Activated T-cell treated with anti-CD3 and anti-CD28 coated beads for 4 hours (primary cell): Measurements from ENCODE around the gene UVRAG.
"Not testable (repeated sequence)": the region's sequence is repeated elsewhere in the genome, so short reads cannot be mapped to it uniquely, and the experiment has no call there.

ENCODE experiments used
- DNase-seq: peaks from one replicate; pipeline ENCODE4 v3.0.0-alpha.2; 2020

UVRAG gene

DNA sequence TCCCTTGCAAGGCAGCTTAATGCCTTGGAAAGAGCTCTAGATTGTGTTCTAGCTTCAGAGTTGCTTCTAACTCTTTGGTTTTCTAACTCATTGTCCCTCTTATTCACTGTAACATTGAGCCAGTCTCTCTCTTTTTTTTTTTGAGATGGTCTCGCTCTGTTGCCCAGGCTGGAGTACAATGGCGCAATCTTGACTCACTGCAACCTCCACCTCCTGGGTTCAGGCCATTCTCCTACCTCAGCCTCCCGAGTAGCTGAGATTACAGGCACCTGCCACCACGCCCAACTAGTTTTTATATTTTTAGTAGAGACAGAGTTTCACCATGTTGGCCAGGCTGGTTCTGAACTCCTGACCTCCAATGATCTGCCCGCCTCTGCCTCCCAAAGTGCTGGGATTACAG, 266.1 kb downstream of the UVRAG start:
- not testable (repeated sequence) for DNase-seq

DNA sequence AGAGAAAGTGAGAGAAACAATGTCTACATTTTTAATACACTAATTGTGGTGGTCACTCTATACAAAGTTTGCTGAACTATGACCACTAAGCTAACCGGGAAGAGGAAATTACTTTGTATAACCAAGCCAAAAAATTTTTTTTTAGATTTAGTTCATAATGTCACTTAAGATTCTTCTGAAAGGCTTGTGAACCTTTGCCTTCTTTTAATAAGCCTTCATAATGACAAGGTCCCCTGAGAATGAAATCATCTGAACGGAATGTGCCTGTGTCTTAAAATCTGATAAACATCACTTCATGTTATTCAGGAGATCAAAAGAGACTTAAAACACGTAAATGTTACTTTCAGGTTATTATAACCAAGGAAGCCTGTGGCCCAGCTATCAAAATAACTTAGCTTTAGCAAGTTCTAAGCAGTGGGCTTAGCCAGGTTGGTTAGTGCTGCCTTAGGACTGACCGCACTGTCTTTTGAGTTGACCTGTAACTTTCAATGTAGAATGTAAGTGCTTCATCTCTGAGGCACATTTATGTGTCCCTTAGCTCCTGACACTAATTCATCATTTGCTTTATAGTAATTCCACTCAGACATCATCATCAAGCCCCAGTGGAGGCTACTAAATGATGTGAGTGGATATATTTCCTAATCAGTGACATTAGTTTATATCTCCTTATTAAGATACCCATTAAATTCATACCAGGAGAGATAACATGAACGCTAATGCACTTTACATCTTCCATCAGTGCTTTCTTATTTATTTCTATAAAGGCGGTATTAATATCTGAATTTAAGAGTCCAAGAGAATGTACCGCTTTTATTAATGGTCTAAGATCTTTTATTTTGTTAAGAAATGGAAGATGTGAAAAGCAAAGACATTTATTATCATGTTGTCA, 268.8 kb downstream of the UVRAG start:
- DNase-seq: no peak

DNA sequence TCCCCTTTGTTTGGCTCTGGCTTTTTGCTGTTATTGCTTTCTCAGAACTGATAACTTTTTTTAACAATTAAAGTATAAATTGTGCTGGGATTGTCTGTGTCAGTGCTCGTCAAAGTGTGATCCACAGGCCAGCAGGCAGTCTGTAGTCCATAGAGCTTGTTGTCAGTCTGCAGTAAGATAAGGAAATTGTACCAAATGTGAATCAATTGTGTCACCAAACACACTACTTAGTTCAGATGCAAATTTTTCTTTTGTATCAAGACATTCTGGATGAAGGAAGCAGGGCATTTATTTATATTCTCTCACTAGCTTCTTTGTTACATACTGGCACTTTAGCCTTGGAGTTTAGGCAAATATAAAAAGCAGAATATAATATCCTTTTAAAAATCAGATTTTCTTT, 270.3 kb downstream of the UVRAG start:
- no peak for DNase-seq

DNA sequence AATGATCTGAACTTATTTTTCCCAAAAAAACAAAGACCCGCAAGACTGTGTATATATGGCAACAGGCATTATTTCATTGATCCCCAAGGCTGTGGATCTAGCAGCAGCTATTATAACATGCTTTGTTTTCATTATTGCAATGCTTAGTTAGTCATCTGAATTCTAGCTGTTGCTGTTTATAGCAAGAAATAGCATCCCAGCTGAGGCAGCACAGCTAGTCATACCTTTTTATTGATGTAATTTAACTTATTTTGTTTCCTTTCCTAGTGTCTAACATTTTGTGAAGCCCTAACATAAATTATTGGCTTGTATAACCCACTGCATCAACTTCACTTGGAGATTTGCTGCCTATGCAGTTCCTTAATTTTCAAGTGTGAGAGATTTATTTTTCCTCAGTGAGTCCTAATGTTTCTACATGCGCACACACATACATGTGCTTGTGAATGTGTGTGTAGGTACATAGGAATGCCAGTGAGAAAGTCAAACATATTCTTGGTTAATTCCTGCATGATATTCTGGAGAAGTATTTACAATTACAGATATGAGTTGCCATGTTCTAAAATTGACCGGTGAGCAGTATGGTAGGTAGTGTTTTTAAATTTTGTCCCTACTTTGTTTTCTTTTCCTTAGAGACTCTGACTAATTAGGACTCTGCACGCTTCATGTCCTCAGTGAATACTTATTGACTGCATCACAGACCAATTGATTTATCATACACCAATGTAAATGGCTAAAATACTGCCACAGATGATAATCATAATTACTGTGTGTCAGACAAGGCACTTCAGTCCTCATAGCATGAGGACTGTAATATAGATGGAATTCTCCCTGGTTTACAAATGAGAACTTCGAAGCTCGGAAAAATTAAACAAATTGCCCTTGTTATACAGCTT, 272.0 kb downstream of the UVRAG start:
- no peak for DNase-seq

DNA sequence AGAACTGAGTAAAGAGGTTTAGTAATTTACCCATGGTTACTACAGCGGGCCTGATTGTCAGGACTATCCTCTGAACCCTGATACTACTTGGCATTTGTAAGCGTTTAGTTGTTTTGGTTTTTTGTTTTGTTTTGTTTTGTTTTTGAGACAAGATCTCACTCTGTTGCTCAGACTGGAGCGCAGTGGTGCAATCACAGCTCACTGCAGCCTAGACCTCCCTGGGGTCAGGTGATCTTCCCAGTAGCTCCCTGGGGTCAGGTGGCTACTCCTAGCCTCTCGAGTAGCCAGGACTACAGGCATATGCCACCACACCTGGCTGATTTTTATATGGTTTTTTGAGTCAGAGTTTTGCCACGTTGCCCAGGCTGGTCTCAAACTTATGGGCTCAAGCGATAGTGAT, 272.7 kb downstream of the UVRAG start:
- DNase-seq: no peak

DNA sequence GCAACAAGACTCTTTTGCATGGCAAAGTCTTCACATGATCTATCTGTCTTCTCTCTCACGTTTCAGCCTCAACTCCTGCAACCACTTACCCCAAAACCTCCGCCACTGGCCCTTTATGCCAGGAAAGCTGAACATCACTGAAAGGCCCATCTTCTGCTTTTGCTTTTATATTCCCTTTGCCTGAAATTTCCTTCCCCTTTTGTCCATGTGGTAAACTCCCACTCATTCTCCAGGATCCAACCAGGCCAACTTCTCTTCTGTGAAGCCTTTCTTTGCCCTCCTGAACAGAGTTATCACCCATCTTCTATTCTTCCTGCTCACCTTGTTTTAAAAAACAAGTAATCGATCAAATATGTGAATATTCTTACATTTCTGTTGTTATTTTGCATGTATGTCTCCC, 273.5 kb downstream of the UVRAG start:
- no peak for DNase-seq

DNA sequence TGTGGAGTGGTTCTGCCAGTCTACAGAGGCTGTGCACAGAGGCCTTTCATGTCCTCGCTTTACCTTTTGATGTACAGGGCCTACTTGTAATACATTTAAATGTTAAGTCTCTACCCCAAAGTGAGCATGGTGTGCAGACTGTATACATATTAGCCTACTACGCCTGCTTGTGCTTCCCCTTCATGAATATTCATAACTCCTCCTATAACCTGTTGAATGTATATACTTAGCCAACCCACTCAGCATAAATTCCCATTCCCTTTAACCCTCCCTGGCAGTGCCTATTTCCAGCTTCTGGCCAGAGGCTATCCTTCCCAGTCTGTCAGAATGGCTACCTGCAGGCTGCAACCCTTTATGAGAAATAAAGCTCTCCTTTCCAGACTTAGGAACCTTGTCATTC, 275.2 kb downstream of the UVRAG start:
- no peak for DNase-seq

DNA sequence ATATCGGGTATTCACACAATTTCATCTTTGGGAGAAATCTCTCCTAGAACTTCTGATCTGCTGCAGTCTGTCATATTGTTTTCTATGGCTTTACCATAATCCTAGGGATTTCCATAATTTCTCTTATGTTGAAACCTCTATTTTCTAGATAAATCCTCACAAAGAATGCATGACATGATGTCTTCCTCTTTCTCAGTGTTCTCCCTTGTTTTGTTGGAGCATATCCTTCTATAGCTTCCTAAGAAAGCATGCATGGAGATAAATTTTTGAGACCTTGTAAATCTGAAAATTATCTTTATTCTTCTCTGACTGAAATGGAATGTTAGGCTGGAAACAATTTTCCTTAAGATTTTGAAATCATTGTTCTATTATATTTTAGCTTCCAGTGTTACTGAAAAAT, 275.8 kb downstream of the UVRAG start:
- no peak for DNase-seq

DNA sequence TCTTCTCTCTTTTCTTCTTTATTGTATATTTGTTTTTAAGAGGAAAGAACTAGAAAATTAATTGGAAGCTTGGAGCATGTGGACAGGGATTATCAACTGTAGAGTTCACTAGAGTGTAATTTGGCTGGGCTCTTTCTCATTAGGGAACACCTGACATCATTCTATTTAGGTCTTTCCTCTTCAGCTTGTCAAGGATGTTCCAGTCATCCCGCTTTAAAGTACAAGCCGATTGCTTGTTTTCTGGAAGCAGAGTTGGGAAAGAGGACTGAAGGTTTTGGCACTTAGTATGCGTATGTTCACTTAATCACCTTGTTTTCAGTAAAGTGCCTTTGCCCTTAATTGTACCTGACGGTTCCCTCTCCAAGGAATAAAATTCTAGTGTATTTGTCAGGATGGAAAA, 279.7 kb downstream of the UVRAG start:
- DNase-seq: no peak

DNA sequence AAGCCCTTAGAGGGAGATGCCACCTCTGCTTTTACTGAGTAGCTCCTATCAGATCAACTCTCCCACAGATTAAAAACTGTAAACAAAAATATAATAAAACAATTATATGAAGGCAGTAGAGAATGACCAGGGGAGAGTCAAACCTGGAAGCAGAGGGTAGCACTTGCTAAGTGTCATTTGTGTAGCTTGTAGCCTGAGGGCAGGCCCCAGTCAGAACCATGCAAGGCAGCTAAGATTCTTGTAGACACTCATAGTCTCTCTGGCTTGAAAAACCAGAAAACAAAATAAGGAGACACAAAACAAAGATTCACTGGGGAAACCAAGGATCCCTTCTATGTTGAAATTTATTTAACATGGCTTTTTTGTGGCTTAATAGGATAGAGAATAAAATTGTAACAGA, 280.9 kb downstream of the UVRAG start:
- DNase-seq: no peak

DNA sequence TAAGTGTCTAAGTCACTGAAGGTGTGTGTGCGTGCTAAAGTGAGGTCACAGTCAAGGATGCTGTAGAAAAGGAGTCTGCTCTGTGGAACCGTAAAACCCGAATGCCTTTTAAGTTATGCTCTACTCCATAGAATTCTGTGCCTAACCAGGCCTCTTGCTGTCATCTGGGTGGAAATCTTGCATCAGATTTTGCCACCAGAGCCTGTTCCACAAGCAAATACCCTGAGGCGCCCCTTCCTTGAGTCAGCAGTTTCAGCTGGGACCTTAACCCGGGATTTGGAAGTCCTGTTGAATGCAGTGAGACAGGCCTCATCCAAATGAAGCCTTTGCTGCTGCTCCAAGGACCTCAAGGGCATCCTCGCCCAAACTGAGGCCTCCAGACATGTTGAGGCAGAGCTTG, 281.5 kb downstream of the UVRAG start:
- DNase-seq: no peak

DNA sequence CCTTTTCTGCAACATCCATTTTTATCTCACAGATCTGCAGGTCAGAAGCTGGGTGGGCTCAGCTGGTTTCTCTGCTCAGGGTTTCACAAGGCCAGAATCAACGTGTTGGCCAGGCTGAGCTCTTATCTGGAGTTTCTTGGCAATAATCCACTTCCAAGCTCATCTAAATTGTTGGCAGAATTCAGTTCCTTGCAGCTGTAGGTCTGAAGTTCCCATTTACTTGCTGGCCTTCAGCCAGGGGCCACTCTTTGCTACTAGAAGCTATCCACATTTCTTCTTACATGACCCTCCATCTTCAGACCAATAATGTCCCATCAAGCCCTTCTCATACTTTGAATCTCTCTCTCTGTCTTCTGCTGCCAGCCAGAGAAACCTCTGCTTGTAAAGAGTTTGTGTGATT, 287.8 kb downstream of the UVRAG start:
- no peak for DNase-seq

DNA sequence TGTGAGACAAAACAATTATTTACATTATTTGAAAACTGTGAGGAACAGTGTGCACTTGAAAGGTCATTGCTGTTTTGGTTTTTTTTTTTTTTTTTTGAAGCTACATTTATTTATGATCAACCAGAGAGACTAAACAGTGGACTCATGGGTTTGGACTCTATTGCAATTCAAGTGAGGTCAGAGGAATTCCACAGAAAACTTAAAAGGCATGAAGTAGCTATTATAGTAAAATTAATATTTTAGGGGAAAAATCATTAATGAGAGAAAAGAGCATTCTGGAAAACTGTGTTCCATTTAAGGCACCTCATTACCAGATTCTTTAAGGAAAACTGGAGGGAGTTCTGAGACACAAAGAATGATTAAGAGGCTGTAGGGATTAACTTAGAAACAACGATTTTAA, 288.4 kb downstream of the UVRAG start:
- DNase-seq: no peak

DNA sequence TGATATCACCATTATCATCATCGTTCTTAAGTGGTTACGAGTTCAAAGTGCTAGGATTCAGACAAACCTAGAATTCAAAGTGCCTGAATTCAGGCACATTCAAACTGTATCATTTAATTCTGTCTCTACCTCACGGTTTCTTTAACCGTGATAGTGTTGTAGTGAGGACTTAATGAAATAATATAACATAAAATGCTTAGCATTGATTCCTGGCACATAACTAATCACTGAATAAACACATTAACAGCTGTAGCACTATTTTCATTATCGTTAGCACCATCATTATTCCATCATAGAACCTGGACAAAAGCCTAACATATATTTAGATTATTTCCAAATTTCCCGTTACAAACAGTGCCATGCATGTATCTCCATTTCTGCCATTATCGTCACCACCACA, 289.3 kb downstream of the UVRAG start:
- no peak for DNase-seq

DNA sequence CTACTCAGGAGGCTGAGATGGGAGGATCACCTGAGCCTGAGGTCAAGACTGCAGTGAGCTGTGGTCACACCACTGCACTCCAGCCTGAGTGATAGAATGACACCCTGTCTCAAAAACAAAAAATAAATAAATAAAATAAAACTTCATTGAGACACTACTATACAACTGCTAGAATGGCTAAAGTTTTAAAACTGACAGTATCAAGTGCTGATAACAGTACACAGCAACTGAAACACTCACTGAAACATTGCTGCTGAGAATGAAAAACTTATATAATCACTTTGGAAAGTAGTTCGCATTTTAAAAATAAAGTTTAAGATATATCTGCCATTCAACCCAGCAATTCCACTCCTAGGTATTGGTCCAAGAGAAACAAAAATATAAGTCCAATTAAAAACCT, 290.6 kb downstream of the UVRAG start:
- no peak for DNase-seq

DNA sequence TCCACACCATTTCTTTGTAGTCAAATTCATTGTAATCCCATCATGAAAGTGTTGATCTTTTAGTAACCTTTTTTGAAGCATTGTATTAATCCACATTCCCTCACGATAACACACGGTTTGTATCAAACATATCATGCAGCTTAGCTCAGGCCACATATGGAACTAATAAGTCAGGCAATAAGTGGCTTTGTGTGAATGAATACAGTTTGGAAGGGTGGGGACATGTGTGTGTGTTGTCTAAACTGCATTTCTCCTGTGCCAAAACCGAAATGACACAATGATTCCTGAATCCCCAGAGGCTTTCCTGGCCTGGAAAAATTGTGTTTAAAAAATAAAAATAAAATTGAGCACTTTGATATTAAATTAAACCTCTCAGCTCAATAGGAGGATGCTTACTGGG, 293.0 kb downstream of the UVRAG start:
- DNase-seq: no peak

DNA sequence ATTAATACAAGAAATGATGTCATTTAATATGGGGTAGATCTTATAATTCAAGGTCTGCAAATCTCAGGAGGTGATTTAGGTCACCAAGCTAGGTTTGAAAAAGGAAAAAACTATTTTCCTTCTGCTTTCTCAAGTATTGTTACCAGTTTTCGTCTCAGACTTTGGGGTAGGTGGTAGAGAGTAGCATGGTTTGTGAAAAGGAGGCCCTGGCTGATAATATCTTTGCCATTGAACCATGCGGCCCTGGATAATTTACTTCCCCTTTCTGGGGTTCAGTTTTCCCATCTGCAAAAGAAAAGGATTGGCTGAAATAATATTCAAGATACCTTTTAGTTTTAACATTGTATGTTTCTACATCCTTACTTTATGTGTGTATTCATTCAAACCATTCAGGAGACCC, 299.2 kb downstream of the UVRAG start:
- DNase-seq: no peak

DNA sequence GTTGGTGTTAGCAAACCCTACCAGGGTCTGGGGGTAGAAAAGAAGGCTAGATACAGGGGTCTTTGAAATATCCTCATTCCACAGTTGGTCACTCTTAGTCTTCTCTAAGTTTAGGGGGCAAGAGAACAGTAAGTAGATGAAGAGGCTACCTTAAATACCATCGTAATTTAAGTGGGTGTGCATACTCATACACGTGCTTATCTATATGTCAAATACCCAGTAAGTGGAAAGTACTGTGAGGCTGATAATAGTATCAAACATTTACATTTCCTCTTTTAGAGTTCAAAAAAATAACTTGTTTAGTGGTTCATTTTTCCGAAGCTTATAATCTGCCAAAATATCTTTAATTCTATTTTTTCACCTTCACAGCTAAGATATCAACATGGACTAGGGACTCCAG, 300.5 kb downstream of the UVRAG start:
- no peak for DNase-seq

DNA sequence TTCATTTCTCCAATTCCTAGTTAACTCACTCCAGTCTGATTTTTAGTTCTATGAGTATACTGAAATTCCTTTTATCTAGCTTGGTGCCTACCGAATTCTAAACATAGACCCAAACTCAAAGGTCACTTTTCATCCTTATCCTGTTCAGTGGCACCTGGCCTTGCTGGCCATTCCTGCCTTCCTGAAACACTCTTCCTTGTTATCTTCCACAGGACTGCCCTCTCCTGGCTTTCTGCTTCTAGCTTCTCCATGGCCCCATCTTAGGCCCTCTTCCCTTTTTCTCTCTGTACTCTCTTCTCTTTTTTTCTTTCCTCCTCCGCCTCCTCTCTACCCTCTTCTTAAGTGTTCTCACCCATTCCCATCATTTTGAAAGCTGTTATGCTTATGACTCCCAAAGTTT, 304.0 kb downstream of the UVRAG start:
- no peak for DNase-seq

DNA sequence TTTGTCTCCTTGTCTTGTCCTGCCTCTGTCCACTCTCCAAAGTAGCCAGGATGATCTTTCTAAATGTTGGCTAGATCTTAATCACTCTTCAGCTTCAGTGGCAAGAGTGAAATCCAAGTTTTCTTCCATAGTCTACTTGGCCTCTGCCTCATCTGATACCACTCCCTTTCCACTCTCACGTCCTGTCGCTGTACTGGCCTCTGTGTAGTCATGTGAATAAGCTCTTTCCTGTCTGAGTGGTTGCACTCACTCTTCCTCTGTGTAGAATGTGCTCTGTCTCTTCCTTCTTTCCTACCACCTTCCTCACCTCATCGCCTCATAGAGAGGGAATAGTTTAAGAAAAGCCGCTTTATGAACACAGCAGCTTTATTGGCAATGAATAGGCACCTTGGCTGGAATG, 304.8 kb downstream of the UVRAG start:
- DNase-seq: no peak

DNA sequence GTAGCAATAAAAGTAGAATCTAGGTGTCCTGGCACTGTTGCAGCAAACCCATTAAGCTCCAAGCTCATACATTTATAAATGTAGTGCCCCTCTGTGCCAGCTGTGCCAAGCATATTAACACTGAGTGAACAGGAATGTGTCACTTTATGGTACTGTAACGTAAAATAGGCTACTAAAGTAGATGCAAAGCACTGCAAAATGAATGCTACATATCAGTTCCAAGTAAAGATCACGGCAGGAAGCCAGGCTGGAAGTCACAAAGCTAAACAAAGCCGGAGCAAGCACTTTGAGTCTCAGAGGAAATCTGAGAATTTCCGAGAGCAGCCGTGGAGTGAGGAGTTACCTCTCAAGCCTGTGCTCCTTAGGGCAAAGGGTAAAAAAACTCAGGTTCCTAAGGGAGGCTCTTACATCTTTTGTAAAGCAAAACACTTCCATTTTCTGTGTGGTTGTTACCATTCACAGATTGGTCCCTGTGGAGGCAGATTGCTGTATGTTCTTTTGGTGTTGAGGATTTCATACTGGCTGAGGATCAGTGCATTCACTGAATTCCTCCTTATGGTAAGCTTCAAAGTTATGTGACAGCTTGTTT, 305.6 kb downstream of the UVRAG start:
- no peak for DNase-seq

DNA sequence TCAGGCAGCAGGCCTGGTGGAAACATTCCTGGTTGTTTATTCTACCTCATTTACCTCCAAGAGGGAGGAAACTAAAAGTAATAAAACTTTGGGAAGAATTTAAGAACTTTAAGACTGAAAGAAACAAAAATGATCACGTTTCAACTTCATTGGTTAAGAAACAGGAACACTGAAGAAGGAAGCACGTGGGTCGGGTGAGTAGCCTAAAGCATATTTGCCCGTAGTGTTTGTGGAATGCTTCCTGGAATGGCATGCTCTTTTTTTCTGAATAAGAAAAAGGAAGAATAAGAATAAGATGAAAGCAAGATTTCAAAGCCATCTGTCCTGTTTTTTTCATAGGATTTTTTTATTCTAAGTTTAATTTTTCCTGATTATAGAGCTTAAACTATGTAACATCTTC, 308.2 kb downstream of the UVRAG start:
- no peak for DNase-seq

DNA sequence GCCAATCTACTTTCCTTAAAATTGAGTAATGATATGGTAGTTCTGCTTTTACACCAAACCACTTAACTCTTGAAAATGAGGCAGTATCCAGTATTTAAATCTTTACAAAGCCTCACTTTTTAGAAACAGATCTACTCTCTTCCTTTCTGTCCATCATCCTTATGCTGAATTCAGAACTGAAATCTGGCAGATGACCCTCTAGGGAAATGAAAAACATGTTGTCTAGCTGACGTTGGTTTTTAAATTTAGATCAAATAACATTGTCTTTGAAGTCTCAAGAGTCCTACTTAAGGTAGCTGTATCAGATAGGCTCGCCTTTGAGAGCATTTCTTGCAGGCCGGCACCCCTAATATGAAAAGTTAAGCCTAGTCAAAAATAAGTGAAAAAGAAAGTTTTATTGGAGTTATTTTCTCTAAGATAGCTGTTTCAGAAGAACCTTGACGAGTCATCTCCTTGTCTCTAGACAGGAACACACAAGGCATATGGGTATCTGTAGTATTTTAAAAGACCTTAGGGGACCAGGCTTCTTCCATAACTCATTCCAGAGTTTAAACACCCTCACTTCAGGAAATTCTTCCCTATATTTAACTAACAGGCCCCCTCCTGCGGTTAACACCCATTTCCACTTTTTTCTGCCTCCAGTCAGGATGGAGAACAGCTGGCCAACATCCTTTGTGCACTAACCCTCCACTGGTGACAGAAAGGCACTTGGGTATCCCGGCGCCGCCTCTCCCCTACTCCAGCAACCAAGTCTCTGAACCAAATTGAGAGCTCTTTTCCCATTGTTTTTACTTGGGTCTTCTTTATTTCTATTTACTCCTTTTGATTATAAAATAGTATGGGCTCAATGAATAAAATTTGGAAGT, 310.1 kb downstream of the UVRAG start:
- no peak for DNase-seq
